HEK293T (cell line): Measurements from ENCODE around the gene BLZF1.
A peak's percentile ranks its signal among the peaks of the same experiment; 100 is the strongest.

Experiments
- CTCF ChIA-PET: fragments of 350-600 bp; formaldehyde crosslinking; extraction: SDS; loops from one replicate; lab custom pipeline; 2021; ENCODE audit warnings: antibody characterized with exemption, inconsistent platforms; lab: Yijun Ruan, JAX
- POLR2A ChIA-PET: fragments of 350-600 bp; formaldehyde crosslinking; extraction: SDS; loops from one replicate; lab custom pipeline; 2020; ENCODE audit warnings: antibody characterized with exemption, inconsistent platforms; lab: Yijun Ruan, JAX
- DNase-seq: peaks from one replicate; pipeline ENCODE4 v3.0.0; 2012; ENCODE audit warnings: mixed read lengths; ENCODE audit errors: extremely low spot score
- ARNT ChIP-seq: fragments of 450-650 bp; IDR thresholded peaks from 2 replicates; pipeline ENCODE4 v1.6.1; 2017; ENCODE audit warnings: mild to moderate bottlenecking
- BHLHE40 ChIP-seq: fragments of 450-650 bp; IDR thresholded peaks from 2 replicates; pipeline ENCODE4 v1.6.1; 2016; ENCODE audit warnings: mild to moderate bottlenecking, moderate library complexity, borderline replicate concordance
- CTBP1 ChIP-seq: fragments of 450-650 bp; IDR thresholded peaks from 2 replicates; pipeline ENCODE4 v1.6.1; 2016; ENCODE audit warnings: borderline replicate concordance
- ELF4 ChIP-seq: fragments of 450-650 bp; IDR thresholded peaks from 2 replicates; pipeline ENCODE4 v1.6.1; 2017; ENCODE audit warnings: antibody characterized with exemption
- FOXA1 ChIP-seq: fragments of 450-650 bp; IDR thresholded peaks from 2 replicates; pipeline ENCODE4 v1.6.1; 2016; ENCODE audit warnings: mild to moderate bottlenecking
- FOXK2 ChIP-seq: fragments of 450-650 bp; IDR thresholded peaks from 2 replicates; pipeline ENCODE4 v1.6.1; 2016; ENCODE audit warnings: mild to moderate bottlenecking
- FOXM1 ChIP-seq: fragments of 450-650 bp; IDR thresholded peaks from 2 replicates; pipeline ENCODE4 v1.6.1; 2017; ENCODE audit warnings: mild to moderate bottlenecking, borderline replicate concordance
- HDGF ChIP-seq: fragments of 450-650 bp; IDR thresholded peaks from 2 replicates; pipeline ENCODE4 v1.6.1; 2017; ENCODE audit warnings: antibody characterized with exemption, borderline replicate concordance
- L3MBTL2 ChIP-seq: fragments of 450-650 bp; conservative IDR thresholded peaks from 2 replicates; pipeline ENCODE4 v1.6.1; 2016; ENCODE audit warnings: mild to moderate bottlenecking
- LEF1 ChIP-seq: fragments of 450-650 bp; IDR thresholded peaks from 2 replicates; pipeline ENCODE4 v1.6.1; 2017; ENCODE audit warnings: mild to moderate bottlenecking, borderline replicate concordance
- NFRKB ChIP-seq: fragments of 450-650 bp; IDR thresholded peaks from 2 replicates; pipeline ENCODE4 v1.6.1; 2016; ENCODE audit warnings: mild to moderate bottlenecking, moderate library complexity
- PKNOX1 ChIP-seq: fragments of 450-650 bp; IDR thresholded peaks from 2 replicates; pipeline ENCODE4 v1.6.1; 2016
- SP1 ChIP-seq: fragments of 450-650 bp; IDR thresholded peaks from 2 replicates; pipeline ENCODE4 v1.6.1; 2017
- SUZ12 ChIP-seq: fragments of 450-650 bp; IDR thresholded peaks from 2 replicates; pipeline ENCODE4 v1.6.1; 2016; ENCODE audit warnings: mild to moderate bottlenecking
- TARDBP ChIP-seq: fragments of 450-650 bp; IDR thresholded peaks from 2 replicates; pipeline ENCODE4 v1.6.1; 2016
- ZNF384 ChIP-seq: fragments of 450-650 bp; IDR thresholded peaks from 2 replicates; pipeline ENCODE4 v1.6.1; 2016

BLZF1 gene

GRCh38 chr1:169347688-169348382 is 20.2 kb upstream of the BLZF1 start:
- ChIA-PET CTCF (interaction anchor here (0.6 to 3.0 kb wide), 6 partner anchors 16 to 1006 kb away, joined by 3 to 29 read pairs (median 3); no protein-coding TSS in a partner anchor), POLR2A (no interaction called here)
- no peak for DNase-seq
- no peak for TF ChIP-seq FOXM1
- no peak for TF ChIP-seq ZNF384
- TF ChIP-seq PKNOX1: no peak

GRCh38 chr1:169348383-169349036 is 19.5 kb upstream of the BLZF1 start:
- ChIA-PET CTCF (interaction anchor here (0.6 to 3.0 kb wide), 8 partner anchors 14 to 1006 kb away, joined by 3 to 29 read pairs (median 3); no protein-coding TSS in a partner anchor), POLR2A (no interaction called here)
- TF ChIP-seq SP1: no peak
- DNase-seq: peak; percentile 32

DNA sequence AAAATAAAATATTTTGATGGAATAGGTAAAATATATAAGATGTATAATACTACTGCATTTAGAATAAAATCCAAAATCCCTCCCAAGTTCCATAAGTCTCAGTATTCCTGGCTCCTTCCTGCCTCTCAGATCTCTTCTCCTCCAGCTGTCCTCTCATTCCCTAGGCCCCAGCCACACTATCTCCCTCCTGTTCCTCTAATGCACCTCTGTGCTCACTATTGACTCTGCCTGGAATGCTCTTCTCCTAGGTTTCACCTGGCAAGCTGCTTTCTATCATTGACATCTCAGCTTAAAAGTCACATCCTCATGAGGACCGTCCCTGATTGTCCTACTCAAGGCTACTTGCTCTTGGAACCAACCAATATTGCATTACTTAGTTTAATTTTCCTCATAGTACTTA is 7.6 kb upstream of the BLZF1 start:
- ChIA-PET CTCF (no interaction called here), POLR2A (no interaction called here)
- no peak for DNase-seq
- TF ChIP-seq ELF4 (no peak), LEF1 (no peak), TARDBP (no peak)

GRCh38 chr1:169361281-169361680 is 6.7 kb upstream of the BLZF1 start:
- CTCF ChIA-PET: no interaction called here
- no peak for TF ChIP-seq TARDBP
- TF ChIP-seq PKNOX1: no peak
- TF ChIP-seq LEF1: no peak
- TF ChIP-seq FOXA1: no peak
- no peak for TF ChIP-seq BHLHE40
- TF ChIP-seq NFRKB: no peak
- no peak for TF ChIP-seq SUZ12
- no peak for TF ChIP-seq HDGF
- no peak for TF ChIP-seq SP1
- no peak for TF ChIP-seq ARNT
- TF ChIP-seq FOXM1: no peak
- no peak for TF ChIP-seq ELF4
- TF ChIP-seq ZNF384: no peak
- no peak for TF ChIP-seq FOXK2
- no peak for DNase-seq
- POLR2A ChIA-PET: no interaction called here

DNA sequence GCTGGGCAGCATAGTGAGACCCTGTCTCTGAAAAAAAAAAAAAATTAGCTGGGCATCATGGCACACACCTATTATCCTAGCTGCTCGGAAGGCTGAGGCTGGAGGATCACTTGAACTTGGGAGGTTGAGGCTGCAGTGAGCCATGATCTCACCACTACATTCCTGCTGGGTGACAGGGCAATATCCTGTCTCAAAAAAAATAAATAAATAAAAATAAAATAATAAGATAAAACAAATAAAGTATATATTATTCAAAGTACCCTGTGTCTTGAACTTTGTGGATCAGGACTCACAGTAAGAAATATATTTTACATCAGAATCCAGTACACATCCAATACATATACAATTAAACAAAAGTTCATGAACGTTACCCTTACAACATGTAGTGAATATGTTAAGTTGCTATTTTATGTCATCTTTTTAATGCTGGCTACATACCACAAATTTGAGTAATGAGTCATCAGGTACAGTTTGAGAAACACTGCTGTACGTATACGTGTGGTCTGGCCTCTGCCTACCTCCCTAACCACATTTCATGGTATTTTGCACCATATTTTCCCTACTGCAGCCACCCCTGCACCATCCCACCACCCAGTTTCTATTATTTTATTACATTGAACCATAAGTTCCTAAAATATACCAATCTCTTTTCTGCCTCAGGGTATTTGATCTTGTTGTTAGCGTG is 4.8 kb upstream of the BLZF1 start:
- no peak for DNase-seq
- no peak for TF ChIP-seq HDGF
- TF ChIP-seq SP1: no peak
- TF ChIP-seq CTBP1: no peak
- TF ChIP-seq PKNOX1: no peak
- no peak for TF ChIP-seq FOXA1
- TF ChIP-seq BHLHE40: no peak
- TF ChIP-seq SUZ12: no peak
- no peak for TF ChIP-seq ZNF384
- TF ChIP-seq FOXM1: no peak
- TF ChIP-seq FOXK2: no peak
- no peak for TF ChIP-seq L3MBTL2
- no peak for TF ChIP-seq ARNT
- no peak for TF ChIP-seq TARDBP
- TF ChIP-seq NFRKB: no peak
- no peak for TF ChIP-seq ELF4
- no peak for TF ChIP-seq LEF1
- ChIA-PET POLR2A (no interaction called here), CTCF (interaction anchor here (1.2 kb wide), 2 partner anchors 14 to 258 kb away, joined by 3 read pairs; no protein-coding TSS in a partner anchor)

GRCh38 chr1:169364948-169365347 is 3.0 kb upstream of the BLZF1 start:
- no peak for DNase-seq
- TF ChIP-seq FOXK2 (no peak), TARDBP (no peak), NFRKB (no peak), CTBP1 (no peak), ZNF384 (no peak), HDGF (no peak), PKNOX1 (no peak), SUZ12 (no peak), FOXM1 (no peak), ELF4 (no peak), BHLHE40 (no peak), L3MBTL2 (no peak), ARNT (no peak), FOXA1 (no peak), LEF1 (no peak), SP1 (no peak)
- POLR2A ChIA-PET: no interaction called here
- CTCF ChIA-PET: no interaction called here
